Bronchial epithelial cell (primary cell): ENCODE measurements around the gene CREBBP. TPM values are rescaled to one million over a fixed set of nuclear protein-coding genes. Genes with fewer than 3 reads are reported as not detected.

ENCODE experiments used
- DNase-seq: peaks from one replicate; pipeline ENCODE4 v3.0.0-alpha.2; 2010; ENCODE audit warnings: low read depth
- FAIRE-seq: peaks from 2 replicates; lab custom pipeline; 2011; peaks lifted over from hg19 to GRCh38; lab: Jason Lieb, UNC
- H3K27me3 ChIP-seq: 2 replicates; pipeline ENCODE4 v1.5.1; 2011; ENCODE audit warnings: low read length; ENCODE audit not compliant: control insufficient read depth, insufficient read depth
- H3K36me3 ChIP-seq: 2 replicates; pipeline ENCODE4 v1.5.1; 2011; ENCODE audit warnings: low read length; ENCODE audit not compliant: control insufficient read depth, insufficient read depth
- H3K4me3 ChIP-seq: 2 replicates; pipeline ENCODE4 v1.5.1; 2011; ENCODE audit warnings: mild to moderate bottlenecking, low read depth, low read length, control low read depth
- total RNA-seq: library from RNA; depleted of rRNA; stranded (reverse); fragments of >200 nt; gene quantifications from 2 replicates; pipeline ENCODE4 v1.2.1, GENCODE V29; 2014
- TF ChIP-seq, protein P1 (sequence below): IDR thresholded peaks from 2 replicates; pipeline ENCODE4 v1.5.1; 2011; ENCODE audit warnings: mild to moderate bottlenecking, moderate library complexity, low read length, control low read depth, inconsistent platforms; ENCODE audit not compliant: insufficient read depth, severe bottlenecking

The CREBBP gene
- total RNA-seq, 1 donor from 2014 or later = 7.4 TPM

DNA sequence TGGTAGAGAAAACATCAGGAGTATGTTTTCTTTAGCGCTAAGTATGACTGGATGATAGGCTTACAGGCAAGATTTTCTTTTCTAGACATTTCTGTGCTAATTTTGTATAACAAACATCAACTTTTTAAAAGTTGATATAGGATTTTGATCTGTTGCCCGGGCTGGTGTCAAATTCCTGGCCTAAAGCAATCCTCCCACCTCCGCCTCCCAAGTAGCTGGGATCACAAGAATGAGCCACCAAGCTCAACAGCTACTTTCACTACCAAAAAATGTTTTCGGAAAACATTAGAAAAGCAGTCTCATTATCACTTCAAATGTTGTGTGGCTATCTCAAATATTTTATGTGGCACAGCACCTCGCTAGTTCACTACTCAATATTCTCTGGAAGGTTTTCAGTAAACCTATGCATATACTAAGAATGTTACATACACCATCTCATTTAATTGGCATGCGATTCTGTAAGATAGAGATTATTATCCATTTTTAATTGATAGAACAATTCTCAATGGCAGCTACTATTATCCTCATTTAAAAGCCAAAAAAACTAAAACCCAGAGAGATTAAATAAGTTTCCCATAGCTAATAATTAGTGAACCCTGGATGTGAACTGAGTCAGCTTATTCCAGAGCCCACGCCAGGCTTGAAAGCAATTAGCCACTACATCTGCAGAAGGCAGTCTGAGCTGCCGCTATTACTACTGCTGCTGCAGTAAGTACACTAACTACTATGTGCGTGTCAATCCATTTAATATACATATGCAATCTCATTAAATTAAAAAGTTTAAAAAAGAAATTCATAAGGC, 41.7 kb downstream of the CREBBP start:
- no peak for FAIRE-seq
- no peaks in the 10 kb centered on the region for H3K27me3 ChIP-seq
- H3K4me3 ChIP-seq = no peak overlapping the region
- TF ChIP-seq, protein P1, sequence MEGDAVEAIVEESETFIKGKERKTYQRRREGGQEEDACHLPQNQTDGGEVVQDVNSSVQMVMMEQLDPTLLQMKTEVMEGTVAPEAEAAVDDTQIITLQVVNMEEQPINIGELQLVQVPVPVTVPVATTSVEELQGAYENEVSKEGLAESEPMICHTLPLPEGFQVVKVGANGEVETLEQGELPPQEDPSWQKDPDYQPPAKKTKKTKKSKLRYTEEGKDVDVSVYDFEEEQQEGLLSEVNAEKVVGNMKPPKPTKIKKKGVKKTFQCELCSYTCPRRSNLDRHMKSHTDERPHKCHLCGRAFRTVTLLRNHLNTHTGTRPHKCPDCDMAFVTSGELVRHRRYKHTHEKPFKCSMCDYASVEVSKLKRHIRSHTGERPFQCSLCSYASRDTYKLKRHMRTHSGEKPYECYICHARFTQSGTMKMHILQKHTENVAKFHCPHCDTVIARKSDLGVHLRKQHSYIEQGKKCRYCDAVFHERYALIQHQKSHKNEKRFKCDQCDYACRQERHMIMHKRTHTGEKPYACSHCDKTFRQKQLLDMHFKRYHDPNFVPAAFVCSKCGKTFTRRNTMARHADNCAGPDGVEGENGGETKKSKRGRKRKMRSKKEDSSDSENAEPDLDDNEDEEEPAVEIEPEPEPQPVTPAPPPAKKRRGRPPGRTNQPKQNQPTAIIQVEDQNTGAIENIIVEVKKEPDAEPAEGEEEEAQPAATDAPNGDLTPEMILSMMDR = no peak
- no peaks in the 10 kb centered on the region for H3K36me3 ChIP-seq
- no peak for DNase-seq

DNA sequence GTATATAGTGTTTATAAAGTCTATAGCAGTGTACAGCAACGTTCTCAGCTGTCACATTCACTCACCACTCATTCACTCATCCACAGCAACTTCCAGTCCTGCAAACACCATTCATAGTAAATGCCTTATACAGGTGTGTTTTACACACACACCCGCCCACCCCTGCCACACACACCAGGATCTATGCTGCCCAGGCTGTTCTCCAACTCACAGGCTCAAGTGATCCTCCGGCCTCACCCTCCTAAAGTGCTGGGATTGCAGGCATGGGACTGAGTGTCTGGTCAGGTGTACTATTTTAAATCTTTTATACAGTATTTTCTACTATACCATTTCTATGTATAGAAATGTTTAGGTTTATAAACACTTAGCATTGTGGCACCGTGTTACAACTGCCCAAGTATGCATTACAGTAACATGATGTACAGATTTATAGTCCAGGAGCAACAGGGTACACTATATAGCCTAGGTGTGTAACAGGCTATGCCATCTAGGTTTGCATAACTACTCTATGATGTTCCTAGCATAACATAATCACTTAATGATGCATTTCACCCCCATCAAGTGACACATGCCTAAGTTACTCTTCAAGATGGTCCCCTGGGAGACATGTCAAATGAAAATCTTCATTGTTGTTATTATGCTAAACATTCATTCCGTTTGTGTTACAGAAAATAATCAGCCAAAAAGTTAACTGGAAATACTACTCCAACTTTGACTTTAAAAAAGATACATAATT, 42.5 kb downstream of the CREBBP start:
- Histone ChIP-seq H3K4me3 (no peak overlapping the region), H3K27me3 (no peaks in the 10 kb centered on the region), H3K36me3 (no peaks in the 10 kb centered on the region)
- FAIRE-seq (no peak), DNase-seq (no peak)
- TF ChIP-seq, protein P1 = no peak

DNA sequence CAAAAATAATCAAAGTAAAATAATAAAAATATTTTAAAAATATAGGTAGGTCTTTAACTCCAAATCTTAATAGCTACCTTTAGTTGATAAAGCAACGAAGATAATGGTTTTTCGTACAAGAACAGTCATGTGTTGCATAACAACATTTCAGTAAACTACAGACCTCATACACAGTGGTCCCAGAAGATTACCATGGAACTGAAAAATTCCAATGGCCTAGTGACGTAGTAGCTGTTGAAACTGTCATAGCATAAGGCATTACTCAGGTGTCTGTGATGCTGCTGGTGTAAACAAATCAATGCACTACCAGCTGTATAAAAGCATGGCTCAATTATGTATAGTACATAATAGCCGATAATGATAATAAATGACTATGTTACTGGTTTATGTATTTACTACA, 43.9 kb downstream of the CREBBP start:
- DNase-seq (no peak), FAIRE-seq (no peak)
- H3K27me3 ChIP-seq = no peaks in the 10 kb centered on the region
- TF ChIP-seq, protein P1 = no peak
- no peaks in the 10 kb centered on the region for H3K36me3 ChIP-seq
- no peak overlapping the region for H3K4me3 ChIP-seq

DNA sequence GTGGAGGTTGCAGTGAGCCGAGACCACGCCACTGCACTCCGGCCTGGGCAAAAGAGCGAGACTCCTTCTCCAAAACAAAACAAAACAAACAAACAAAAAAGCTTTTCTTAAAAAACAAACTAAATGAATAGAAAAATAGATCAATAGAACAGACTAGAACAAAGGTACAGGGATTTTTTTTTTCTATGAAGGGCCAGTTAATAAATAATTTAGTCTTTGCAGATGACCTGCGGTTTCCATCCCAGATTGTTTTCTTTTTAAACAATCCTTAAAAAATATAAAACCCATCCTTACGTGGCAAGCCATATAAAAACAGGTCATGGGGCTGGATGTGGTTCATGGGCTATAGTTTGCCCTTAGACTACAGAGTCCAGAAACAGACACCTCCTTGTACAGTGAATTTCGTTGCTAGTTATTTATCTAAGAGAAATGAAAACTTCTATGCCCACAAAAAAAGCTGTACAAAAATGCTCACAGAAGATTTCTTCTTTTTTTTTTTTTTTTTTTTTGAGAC, 45.4 kb downstream of the CREBBP start:
- FAIRE-seq = no peak
- Histone ChIP-seq H3K27me3 (no peaks in the 10 kb centered on the region), H3K36me3 (no peaks in the 10 kb centered on the region), H3K4me3 (no peak overlapping the region)
- DNase-seq = no peak
- TF ChIP-seq, protein P1 = no peak

DNA sequence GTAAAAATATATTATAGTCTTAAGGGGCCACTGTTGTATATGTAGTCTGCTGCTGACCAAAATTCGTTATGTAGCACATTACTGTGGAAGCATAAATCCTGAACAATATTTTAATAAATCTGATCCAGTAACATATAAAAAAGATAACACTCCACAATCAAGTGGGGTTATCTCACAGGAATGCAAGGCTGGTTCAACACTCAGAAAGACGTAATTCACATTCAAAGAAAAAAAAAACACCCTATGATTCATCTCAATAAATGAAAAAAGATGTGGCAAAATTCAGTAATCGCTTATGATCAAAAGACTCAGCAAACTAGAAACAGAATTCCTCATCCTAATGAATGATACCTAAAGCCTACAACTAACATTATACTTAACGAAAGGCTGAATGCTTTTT, 47.8 kb downstream of the CREBBP start:
- no peak for DNase-seq
- Histone ChIP-seq H3K4me3 (no peak overlapping the region), H3K36me3 (no peaks in the 10 kb centered on the region), H3K27me3 (no peaks in the 10 kb centered on the region)
- TF ChIP-seq, protein P1 = no peak
- FAIRE-seq = no peak
